C1 segment of cervical spinal cord (tissue), 14 donors: ENCODE measurements around the gene CD81.

ENCODE experiments used
- DNase-seq, 14 donors: peaks; one replicate each; lab custom pipeline; 2025; lab: John Stamatoyannopoulos, UW

CD81 gene

DNA sequence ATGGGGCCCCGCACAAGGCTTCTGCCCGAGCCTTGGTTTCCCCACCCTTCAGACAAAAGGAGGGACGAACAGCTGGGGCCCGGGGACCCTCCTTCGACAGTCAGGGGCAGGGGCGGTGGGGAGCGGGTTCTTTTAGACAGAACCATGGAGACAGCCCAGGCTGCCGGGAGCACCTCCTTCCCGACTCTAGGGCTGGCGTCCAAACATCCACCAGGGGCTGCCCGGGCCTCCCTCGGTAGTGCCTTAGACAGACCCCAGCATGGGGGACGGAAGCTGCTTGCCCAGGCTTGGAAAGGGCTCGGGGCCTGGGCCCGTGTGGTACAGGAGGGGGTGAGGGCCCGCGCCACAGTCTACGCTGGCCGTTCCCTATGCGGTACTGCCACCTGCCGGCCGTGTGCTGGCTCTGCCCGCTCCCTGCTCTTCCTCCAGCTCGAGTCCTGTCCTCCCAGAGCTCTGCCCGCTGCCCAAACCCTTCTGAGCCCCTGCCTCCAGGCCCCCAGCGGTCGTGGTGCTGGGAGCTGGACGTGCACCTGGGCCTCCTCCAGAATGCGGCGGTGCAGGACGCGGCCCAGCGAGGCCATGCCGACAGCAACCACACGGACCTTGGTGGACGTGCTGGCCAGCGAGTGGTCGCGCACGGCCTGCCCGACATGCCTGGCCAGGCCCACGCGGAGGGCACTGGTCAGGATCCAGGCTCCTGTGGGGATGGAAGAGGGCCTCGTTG, 43.6 kb downstream of the CD81 start:
- peak in 12 of 14 donors; percentile 17 to 70 (median 42) for DNase-seq

- no peak for DNase-seq
Measured at GRCh38 chr11:2421226-2421994, 44.3 kb downstream of the CD81 start.

DNA sequence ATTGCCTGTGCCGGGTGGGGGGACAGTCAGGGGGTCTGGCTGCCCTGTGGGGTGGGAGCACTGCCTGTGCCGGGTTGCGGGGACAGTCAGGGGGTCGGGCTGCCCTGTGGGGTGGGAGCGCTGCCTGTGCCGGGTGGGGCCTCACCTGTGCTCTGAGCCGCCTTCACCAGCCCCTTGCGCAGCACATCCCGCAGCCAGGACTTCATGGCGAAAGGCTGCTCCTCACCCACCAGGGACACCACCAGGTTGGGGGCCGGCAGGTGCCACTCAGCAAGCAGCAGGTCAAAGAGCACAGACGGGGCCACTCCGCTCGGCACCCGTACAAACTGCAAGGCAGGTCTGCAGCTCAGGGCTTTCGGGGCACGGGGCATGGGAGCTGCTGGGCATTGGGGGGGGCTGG, 44.9 kb downstream of the CD81 start:
- DNase-seq = no peak

- DNase-seq = no peak
Measured at GRCh38 chr11:2422461-2423156, 45.5 kb downstream of the CD81 start.

DNA sequence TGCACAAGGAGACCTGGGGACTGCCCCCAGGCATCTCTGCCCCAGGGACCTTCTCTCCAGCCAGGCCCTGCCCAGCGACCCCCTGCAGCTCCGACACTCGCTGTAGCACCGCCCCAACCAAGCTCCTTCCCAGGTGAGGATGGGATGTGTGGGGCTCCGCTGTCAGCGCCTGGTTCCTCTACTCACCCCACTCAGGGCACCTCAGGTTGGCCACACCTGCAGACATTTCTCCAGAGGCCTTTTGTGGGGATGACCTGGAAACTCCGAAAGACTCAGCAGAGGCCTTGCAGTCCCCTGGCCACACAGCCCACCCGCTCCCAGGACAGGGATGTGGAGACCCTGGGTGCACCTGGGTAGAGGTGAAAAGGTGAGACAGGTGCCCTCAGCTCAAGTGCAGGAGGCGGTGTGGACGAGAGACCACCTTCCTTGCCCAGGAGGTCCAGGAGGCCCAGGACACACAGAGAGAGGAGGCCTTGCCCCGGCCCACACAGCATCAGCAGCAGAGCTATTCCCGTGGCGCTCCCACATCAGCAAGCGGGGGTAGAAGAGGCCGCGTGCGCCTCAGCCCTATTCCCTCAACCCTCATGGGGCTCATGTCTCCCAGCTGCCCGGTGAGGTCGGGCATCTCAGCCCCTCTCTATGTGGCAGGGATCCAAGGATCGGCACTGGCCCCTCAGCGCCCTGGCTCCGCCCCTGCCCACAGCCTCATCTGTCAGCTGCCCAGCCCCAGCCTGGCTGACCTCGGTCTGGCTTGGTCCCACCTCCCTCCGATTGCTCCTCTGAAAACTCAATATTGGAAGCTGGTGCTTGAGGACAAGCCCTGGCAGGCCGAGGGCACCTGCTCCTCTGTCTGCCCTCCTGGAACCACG, 46.3 kb downstream of the CD81 start:
- no peak for DNase-seq

DNA sequence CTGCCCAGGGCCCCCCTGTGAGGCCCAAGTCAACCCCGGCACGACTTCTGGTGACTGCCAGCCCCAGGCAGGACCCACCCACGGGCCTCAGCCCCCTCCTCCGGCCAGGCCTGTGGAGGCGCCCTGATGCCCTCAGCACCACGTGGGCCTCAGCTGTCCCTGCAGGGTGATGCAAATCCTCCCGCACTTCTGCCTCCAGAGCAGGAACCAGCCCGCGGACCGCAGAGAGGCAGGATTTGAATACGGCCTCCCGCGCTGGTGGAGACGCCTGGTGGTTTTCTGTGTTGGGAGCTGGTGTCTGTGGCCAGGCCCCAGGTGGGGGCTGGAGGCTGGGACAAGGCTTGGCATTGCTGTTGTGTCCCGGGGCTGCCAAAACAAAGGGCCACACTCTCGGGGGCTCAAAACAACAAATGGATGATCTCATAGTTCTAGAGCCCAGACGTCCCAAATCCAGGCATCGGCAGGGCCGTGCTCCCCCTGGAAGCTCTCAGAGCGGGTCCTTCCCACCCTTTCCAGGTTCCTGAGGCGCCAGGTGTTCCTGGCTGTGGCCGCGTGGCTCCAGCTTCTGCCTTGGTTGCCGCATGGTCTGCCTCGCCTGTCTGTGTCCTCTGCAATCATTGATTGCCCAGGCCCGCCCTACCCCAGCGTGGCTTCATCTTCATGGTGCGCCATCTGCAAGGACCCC, 47.8 kb downstream of the CD81 start:
- DNase-seq = no peak

GRCh38 chr11:2425506-2425905, 48.4 kb downstream of the CD81 start:
- DNase-seq = no peak

GRCh38 chr11:2426221-2426620, 49.1 kb downstream of the CD81 start:
- no peak for DNase-seq

- no peak for DNase-seq
Measured at GRCh38 chr11:2426826-2427521, 49.9 kb downstream of the CD81 start.

GRCh38 chr11:2427721-2428321, 50.7 kb downstream of the CD81 start:
- DNase-seq = no peak

DNA sequence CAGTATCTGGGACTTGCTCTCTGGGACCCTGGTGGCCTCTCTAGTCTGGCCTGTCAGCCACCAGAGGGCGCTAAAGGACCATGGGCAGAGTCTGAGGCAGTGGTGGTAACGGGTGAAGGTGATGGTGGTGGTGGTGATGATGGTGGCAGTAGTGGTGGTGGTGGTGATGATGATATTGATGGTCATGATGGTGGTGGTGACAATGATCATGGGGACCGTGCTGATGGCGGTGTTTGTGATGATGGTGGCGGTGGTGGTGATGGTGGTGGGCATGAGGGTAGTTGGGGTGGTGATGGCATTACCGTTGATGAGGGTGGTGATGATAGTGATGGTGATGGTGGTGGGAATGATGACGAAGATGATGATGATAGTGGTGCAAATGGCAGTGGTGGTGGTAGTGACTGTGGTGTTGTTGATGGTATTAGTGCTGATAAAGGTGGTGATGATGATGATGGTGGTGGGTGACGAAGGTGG, 51.2 kb downstream of the CD81 start:
- DNase-seq = peak in 9 of 14 donors; percentile 4 to 62 (median 21)

DNA sequence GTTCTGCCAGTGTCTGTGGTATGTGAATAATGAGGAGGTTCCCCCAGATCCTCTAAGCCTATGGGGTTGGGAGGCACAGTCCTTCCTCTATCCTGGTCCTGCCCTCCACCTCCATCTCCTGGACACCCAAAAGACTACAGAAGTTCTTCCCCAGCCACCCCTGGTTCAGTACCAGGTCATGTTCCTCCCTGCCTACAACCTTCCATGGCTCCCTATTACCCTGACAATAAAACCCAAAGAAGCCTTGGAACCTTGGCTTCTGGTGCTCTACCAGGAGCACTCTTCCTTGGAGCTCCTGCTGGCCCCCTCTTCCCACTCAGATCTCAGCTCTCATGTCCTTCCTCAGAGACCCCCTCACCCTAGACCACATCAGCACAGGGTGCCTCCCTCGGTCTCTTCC, 54.3 kb downstream of the CD81 start:
- DNase-seq = no peak

- DNase-seq = no peak
Measured at GRCh38 chr11:2432171-2432621, 55.1 kb downstream of the CD81 start.

- DNase-seq = no peak
Measured at GRCh38 chr11:2432628-2433071, 55.5 kb downstream of the CD81 start.

- DNase-seq = no peak
Measured at GRCh38 chr11:2433106-2433925, 56.2 kb downstream of the CD81 start.

- DNase-seq = no peak
Measured at GRCh38 chr11:2434008-2434407, 56.9 kb downstream of the CD81 start.

- DNase-seq = no peak
Measured at GRCh38 chr11:2434506-2435255, 57.6 kb downstream of the CD81 start.
